Measurements from ENCODE around the gene NEK11. TPM values are rescaled to one million over a fixed set of nuclear protein-coding genes. Genes with fewer than 3 reads are reported as not detected.
"Not testable (repeated sequence)": the region's sequence is repeated elsewhere in the genome, so short reads cannot be mapped to it uniquely, and the experiment has no call there.

The NEK11 gene
- total and polyA plus RNA-seq, 9 of the 15 experiments (the other 6 are each of a cell fraction or from before 2014, with no cell fraction given) = 0.28 to 1.5 (median 0.87) TPM

- H3K4me3 ChIP-seq = peak overlapping the region; percentile 46
- H3K79me2 ChIP-seq (ENCODE audit: control insufficient read depth, insufficient read depth, low read length) = peaks cover 19% of the 10 kb centered on the region
- FAIRE-seq (peak; percentile 26), DNase-seq (ENCODE audit: extremely low read depth in 1 of 4, low spot score in 3 of 4) (peak in 1 of 4 experiments; percentile 17)
- H3K9ac ChIP-seq (ENCODE audit: insufficient read depth in 1 of 2, low read depth in 2 of 2, low read length in 2 of 2) = peak overlapping the region in 1 of 2 experiments; percentile 34; a peak in 2 of 4 replicates
- H3K9me3 ChIP-seq (replicated peaks; ENCODE audit: control insufficient read depth, insufficient read depth, low read depth, low read length); CTCF ChIA-PET (ENCODE audit: low intra/inter-chr PET ratio); in situ Hi-C loops (cut with MboI); H4K20me1 ChIP-seq (replicated peaks; ENCODE audit: control insufficient read depth, insufficient read depth, low read length); H3K9me1 ChIP-seq (ENCODE audit: control insufficient read depth, insufficient read depth, low read length); intact Hi-C loops (cut with micrococcal nuclease); H3K27me3 ChIP-seq (ENCODE audit: control insufficient read depth in 2 of 2, insufficient read depth in 2 of 2, low read length in 2 of 2); H3K27ac ChIP-seq (ENCODE audit: extremely low read depth, low read depth, low read length); H3K4me1 ChIP-seq (replicated peaks in 1 of 2; ENCODE audit: control insufficient read depth in 2 of 2, insufficient read depth in 2 of 2, low read length in 2 of 2); POLR2A ChIA-PET; ATAC-seq; H3K36me3 ChIP-seq (ENCODE audit: control insufficient read depth, insufficient read depth, low read length): not testable (repeated sequence)
- H3K4me2 ChIP-seq (ENCODE audit: insufficient read depth, low read length) = peak overlapping the region; percentile 75
- WGBS (ENCODE audit: insufficient coverage, low coverage, missing lambda C conversion rate) = 10% methylated on average over 3 of the region's 7 CpGs
- TF ChIP-seq HDAC1 (IDR thresholded peaks at IDR 0.05) (0 out of 4 replicates have a peak, but pooled peaks of 1 of the 2 experiments have one; percentile 27), HBP1 (CRISPR knock-in tag; IDR thresholded peaks at IDR 0.05) (peak; percentile 25; the same call in 1 of the 2 replicates)
- peak overlapping the region; percentile 68 for H2AFZ ChIP-seq (ENCODE audit: low read depth, low read length)
- TSS peak; percentile 58 for BruUV-seq (replicated peaks)
Observed at GRCh38 chr3:131361066-131361463, 334.4 kb downstream of the NEK11 start.
